Activated CD8-positive, alpha-beta memory T cell treated with anti-CD3 and anti-CD28 coated beads for 36 hours (primary cell): Measurements from ENCODE around the gene MTF2. TPM values are rescaled to one million over a fixed set of nuclear protein-coding genes. Genes with fewer than 3 reads are reported as not detected.
"Not testable (repeated sequence)": the region's sequence is repeated elsewhere in the genome, so short reads cannot be mapped to it uniquely, and the experiment has no call there.

Source experiments
- CTCF ChIA-PET: fragments of 350-600 bp; sonication (Branson Sonifier 250); formaldehyde crosslinking; loops from one replicate; lab custom pipeline; 2021; ENCODE audit warnings: antibody characterized with exemption; lab: Charles Lee
- POLR2A ChIA-PET: fragments of 350-600 bp; sonication (Branson Sonifier 250); formaldehyde crosslinking; loops from one replicate; lab custom pipeline; 2021; ENCODE audit warnings: antibody characterized with exemption; lab: Charles Lee
- total RNA-seq, 2 experiments: library from RNA; stranded (reverse); gene quantifications; one replicate each; pipeline ENCODE4 v1.2.3, GENCODE V29; 2021

The MTF2 gene
- total RNA-seq: 10 to 100 TPM; 49.9 to 51.7 TPM

- ChIA-PET CTCF (interaction anchor here (0.8 to 1.2 kb wide), 4 partner anchors 12 to 239 kb away, joined by 3 to 8 read pairs (median 3); no protein-coding TSS in a partner anchor), POLR2A (interaction anchor here (0.9 to 1.3 kb wide), 4 partner anchors 13 to 266 kb away, joined by 4 read pairs; partner anchors contain the start of gene DR1)
Observed at GRCh38 chr1:93078986-93079654, at the start of gene MTF2. Gene MTF2 (plus strand): TSS chr1:93079283. CDS start chr1:93079527, 244 bp downstream.

GRCh38 chr1:93029317-93029716, 49.8 kb upstream of the MTF2 start:
- ChIA-PET CTCF (no interaction called here), POLR2A (no interaction called here)

GRCh38 chr1:93030191-93030590, 48.9 kb upstream of the MTF2 start:
- CTCF ChIA-PET: not testable (repeated sequence)

GRCh38 chr1:93031711-93032110, 47.4 kb upstream of the MTF2 start:
- ChIA-PET POLR2A (no interaction called here), CTCF (interaction anchor here (0.6 kb wide), 1 partner anchor 23 kb away, joined by 3 read pairs; no protein-coding TSS in a partner anchor)

More at GRCh38 chr1:93030191-93030590, 48.9 kb upstream of the MTF2 start:
- POLR2A ChIA-PET: not testable (repeated sequence)

GRCh38 chr1:93033029-93033428, 46.1 kb upstream of the MTF2 start:
- CTCF ChIA-PET: interaction anchor here (0.9 kb wide), 1 partner anchor 39 kb away, joined by 3 read pairs; no protein-coding TSS in a partner anchor
- POLR2A ChIA-PET: no interaction called here

GRCh38 chr1:93033785-93034184, 45.3 kb upstream of the MTF2 start:
- ChIA-PET POLR2A (no interaction called here), CTCF (no interaction called here)

- CTCF ChIA-PET: no interaction called here
- POLR2A ChIA-PET: no interaction called here
Observed at GRCh38 chr1:93034397-93034796, 44.7 kb upstream of the MTF2 start.

GRCh38 chr1:93036672-93037071, 42.4 kb upstream of the MTF2 start:
- ChIA-PET CTCF (interaction anchor here (0.7 kb wide), 1 partner anchor 14 kb away, joined by 3 read pairs; no protein-coding TSS in a partner anchor), POLR2A (no interaction called here)

- POLR2A ChIA-PET: interaction anchor here (0.5 to 1.2 kb wide), 2 partner anchors 37 to 1462 kb away, joined by 4 to 5 read pairs; partner anchors contain the start of gene MTF2
- CTCF ChIA-PET: interaction anchor here (1.2 to 1.8 kb wide), 2 partner anchors 20 to 38 kb away, joined by 3 to 6 read pairs; no protein-coding TSS in a partner anchor
Observed at GRCh38 chr1:93042187-93043056, 36.7 kb upstream of the MTF2 start.

GRCh38 chr1:93043057-93043557, 36.0 kb upstream of the MTF2 start:
- ChIA-PET CTCF (interaction anchor here (1.8 kb wide), 1 partner anchor 19 kb away, joined by 6 read pairs; no protein-coding TSS in a partner anchor), POLR2A (interaction anchor here (1.2 kb wide), 1 partner anchor 36 kb away, joined by 4 read pairs; the partner anchor contains the start of gene MTF2)

- CTCF ChIA-PET: no interaction called here
- POLR2A ChIA-PET: no interaction called here
Observed at GRCh38 chr1:93047618-93048017, 31.5 kb upstream of the MTF2 start.

GRCh38 chr1:93051961-93052360, 27.1 kb upstream of the MTF2 start:
- ChIA-PET POLR2A (no interaction called here), CTCF (no interaction called here)

- ChIA-PET POLR2A (no interaction called here), CTCF (interaction anchor here (0.8 kb wide), 1 partner anchor 126 kb away, joined by 3 read pairs; no protein-coding TSS in a partner anchor)
Observed at GRCh38 chr1:93056214-93056613, 22.9 kb upstream of the MTF2 start.

- ChIA-PET POLR2A (no interaction called here), CTCF (interaction anchor here (0.8 kb wide), 1 partner anchor 125 kb away, joined by 3 read pairs; no protein-coding TSS in a partner anchor)
Observed at GRCh38 chr1:93056649-93057048, 22.4 kb upstream of the MTF2 start.

- CTCF ChIA-PET: interaction anchor here (0.7 to 2.6 kb wide), 12 partner anchors 9 to 202 kb away, joined by 3 to 19 read pairs (median 4); no protein-coding TSS in a partner anchor
- POLR2A ChIA-PET: interaction anchor here (1.0 kb wide), 1 partner anchor 17 kb away, joined by 4 read pairs; the partner anchor contains the start of gene MTF2
Observed at GRCh38 chr1:93061895-93062792, 16.9 kb upstream of the MTF2 start.

GRCh38 chr1:93076268-93076667, 2.8 kb upstream of the MTF2 start:
- POLR2A ChIA-PET: no interaction called here
- CTCF ChIA-PET: no interaction called here

GRCh38 chr1:93078203-93078602, 880 bp upstream of the MTF2 start:
- CTCF ChIA-PET: interaction anchor here (0.8 to 1.2 kb wide), 3 partner anchors 11 to 238 kb away, joined by 3 to 8 read pairs (median 3); no protein-coding TSS in a partner anchor

GRCh38 chr1:93078638-93078985, 471 bp upstream of the MTF2 start:
- ChIA-PET CTCF (interaction anchor here (0.8 to 1.2 kb wide), 3 partner anchors 11 to 239 kb away, joined by 3 to 8 read pairs (median 3); no protein-coding TSS in a partner anchor), POLR2A (interaction anchor here (0.9 to 1.3 kb wide), 4 partner anchors 12 to 267 kb away, joined by 4 read pairs; partner anchors contain the start of gene DR1)

More at GRCh38 chr1:93078203-93078602, 880 bp upstream of the MTF2 start:
- POLR2A ChIA-PET: interaction anchor here (0.9 to 1.3 kb wide), 2 partner anchors 12 to 16 kb away, joined by 4 read pairs; no protein-coding TSS in a partner anchor
